Measurements from ENCODE around the gene FAR2.

DNA sequence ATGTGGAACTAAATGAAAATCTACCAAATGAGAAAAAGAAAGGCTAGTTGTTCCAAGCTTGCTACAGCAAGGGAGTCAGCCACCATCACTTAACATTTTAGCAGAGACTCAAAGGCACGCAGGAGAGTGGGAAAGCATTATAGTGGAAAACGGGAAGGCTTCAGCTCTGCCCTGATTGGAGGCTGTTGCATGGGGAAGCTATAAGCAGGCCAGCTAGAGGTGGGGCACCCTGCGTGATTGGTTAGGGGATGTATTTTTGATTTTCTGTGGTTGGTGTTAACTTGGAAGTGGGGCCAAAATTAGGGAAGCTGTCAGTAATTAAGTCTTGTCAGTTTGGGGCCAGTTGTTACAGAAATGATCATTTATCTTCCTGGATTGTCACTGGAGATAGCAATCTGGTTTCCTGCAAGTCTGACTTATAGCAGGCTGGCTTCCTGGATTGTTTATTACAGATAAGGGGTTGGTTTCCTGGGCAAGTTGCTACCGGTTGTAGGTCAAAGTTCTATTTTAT lies 93.9 kb downstream of the FAR2 start:
- TF ChIP-seq CTCF (IDR thresholded peaks at IDR 0.05; ENCODE audit: low read length): no peak
- no peak for TF ChIP-seq EZH2 (IDR thresholded peaks at IDR 0.05; ENCODE audit: borderline replicate concordance, low read length)
